Breast epithelium (tissue), 3 donors: Measurements from ENCODE around the gene IGFLR1.

ENCODE experiments used
- POLR2A ChIP-seq: fragments of 450-650 bp; IDR thresholded peaks from one replicate; pipeline ENCODE4 v1.6.1; 2016; ENCODE audit warnings: antibody characterized with exemption, mild to moderate bottlenecking, moderate library complexity
- POLR2AphosphoS5 ChIP-seq, 3 donors: sonication (generic); formaldehyde crosslinking; IDR thresholded peaks; one replicate each; pipeline ENCODE4 v1.6.1; 2017; ENCODE audit warnings: antibody characterized with exemption in 3 of 3
- TF ChIP-seq, protein P1 (sequence below), 3 donors: fragments of 450-650 bp; IDR thresholded peaks; one replicate each; pipeline ENCODE4 v1.5.1; 2016 to 2017; ENCODE audit warnings: antibody characterized with exemption in 3 of 3, mild to moderate bottlenecking in 3 of 3, moderate library complexity in 3 of 3

DNA sequence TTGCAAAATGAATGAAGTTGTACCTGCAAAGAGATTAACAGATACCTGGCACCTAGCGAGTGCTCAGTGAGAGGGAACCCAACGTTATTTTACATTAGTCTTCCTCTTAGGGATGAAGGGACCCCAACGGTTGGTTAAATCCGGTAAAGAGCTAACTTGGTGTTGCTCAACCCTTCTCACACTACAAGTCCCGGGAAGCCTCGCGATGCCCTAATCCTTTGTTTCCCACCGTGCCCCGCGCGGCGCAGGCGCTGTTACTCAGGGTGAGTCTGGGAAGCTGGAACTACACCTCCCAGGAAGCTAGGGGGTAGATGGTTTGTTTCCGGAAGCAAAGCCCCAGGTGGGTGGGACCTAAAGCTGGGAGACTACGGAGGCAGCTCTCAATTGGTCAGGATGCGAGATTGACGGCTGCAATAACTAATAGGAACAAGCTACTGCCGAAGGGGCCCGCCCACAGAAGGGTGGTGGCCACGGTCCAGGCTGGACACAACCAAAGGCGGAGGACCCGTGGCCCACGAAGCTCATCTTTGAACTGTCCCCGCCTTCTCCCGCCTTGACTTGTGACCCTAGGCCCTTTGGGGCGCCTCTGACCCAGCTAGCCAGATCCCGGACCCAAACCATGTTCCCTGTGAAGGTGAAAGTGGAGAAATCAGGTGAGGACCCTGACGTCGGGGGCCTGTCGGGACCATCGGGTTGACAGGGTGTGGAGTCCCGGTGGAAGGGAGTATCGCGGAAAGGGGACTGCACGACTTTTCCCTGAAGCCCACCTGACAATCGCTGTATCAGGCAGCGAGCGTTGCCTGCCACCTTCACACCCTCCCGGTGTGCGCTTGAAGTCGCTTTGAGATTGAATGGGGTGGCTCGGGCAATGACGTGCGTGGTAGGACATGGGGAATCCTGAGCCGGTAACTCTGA lies 6.1 kb upstream of the IGFLR1 start, which contains the start of gene LIN37:
- TF ChIP-seq POLR2A = peak; percentile 85
- TF ChIP-seq, protein P1, sequence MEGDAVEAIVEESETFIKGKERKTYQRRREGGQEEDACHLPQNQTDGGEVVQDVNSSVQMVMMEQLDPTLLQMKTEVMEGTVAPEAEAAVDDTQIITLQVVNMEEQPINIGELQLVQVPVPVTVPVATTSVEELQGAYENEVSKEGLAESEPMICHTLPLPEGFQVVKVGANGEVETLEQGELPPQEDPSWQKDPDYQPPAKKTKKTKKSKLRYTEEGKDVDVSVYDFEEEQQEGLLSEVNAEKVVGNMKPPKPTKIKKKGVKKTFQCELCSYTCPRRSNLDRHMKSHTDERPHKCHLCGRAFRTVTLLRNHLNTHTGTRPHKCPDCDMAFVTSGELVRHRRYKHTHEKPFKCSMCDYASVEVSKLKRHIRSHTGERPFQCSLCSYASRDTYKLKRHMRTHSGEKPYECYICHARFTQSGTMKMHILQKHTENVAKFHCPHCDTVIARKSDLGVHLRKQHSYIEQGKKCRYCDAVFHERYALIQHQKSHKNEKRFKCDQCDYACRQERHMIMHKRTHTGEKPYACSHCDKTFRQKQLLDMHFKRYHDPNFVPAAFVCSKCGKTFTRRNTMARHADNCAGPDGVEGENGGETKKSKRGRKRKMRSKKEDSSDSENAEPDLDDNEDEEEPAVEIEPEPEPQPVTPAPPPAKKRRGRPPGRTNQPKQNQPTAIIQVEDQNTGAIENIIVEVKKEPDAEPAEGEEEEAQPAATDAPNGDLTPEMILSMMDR (IDR thresholded peaks at IDR 0.05) = peak; percentile 22 to 45 (median 24)
- TF ChIP-seq POLR2AphosphoS5 (IDR thresholded peaks at IDR 0.05) = peak; percentile 84 to 89 (median 87)
